GM12864 (cell line): Measurements from ENCODE around the gene CREG2.

Experiments
- DNase-seq: peaks from one replicate; pipeline ENCODE4 v3.0.0-alpha.2; 2011; ENCODE audit warnings: low read depth
- H3K4me3 ChIP-seq: 2 replicates; pipeline ENCODE4 v1.5.1; 2011; ENCODE audit warnings: mild to moderate bottlenecking, low read depth, low read length, control low read depth
- CTCF ChIP-seq: IDR thresholded peaks from 2 replicates; pipeline ENCODE4 v1.5.1; 2011; ENCODE audit warnings: low read depth, mild to moderate bottlenecking, moderate library complexity, low read length, control low read depth, inconsistent platforms; ENCODE audit errors: missing control alignments

The CREG2 gene

DNA sequence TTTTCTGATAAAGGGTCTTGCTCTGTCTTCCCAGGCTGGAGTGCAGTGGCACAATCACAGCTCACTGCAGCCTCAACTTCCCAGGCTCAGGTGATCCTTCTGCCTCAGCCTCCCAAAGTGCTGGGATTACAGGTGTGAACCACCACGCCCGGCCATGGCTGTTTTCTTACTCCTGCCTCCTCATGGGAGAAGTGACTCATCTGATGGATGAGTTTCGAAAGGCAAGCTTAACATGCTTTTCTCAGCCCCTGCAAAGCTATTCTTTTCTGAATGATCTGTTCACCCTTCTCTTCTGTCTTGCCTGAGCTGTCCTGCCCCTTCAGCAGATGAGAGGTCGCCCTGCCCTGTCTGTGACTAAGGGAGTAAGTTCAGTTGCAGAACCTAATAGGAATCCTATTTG is 929 bp upstream of the CREG2 start:
- DNase-seq: no peak
- no peak for TF ChIP-seq CTCF
- no peak overlapping the region for H3K4me3 ChIP-seq

GRCh38 chr2:101386599-101387150 is 628 bp downstream of the CREG2 start:
- no peak for TF ChIP-seq CTCF
- no peak overlapping the region for H3K4me3 ChIP-seq
- no peak for DNase-seq

DNA sequence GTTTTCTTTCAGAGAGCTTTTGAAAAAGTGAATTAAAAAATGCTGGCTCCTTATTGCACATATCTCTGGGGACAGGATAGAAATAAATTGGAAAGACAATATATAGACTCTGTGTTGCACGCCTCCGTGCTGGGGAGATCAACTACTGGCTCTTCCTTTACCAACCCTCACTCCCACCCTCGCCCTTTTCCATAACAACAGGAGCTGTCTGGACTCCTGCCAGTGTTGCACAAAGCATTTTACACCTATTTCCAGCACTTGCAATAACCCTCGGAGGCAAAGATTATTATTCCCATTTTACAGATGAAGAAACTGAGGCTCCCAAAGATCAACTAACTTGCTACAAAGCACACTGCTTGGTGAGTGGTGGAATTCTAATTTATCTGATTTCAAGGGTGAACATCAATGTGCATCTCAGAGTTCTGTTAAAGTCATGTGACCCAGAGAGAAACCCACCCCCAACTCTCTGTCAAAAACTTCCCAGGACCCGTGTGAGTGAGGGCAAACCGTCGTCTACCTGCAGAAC is 4.2 kb downstream of the CREG2 start:
- DNase-seq: no peak
- no peak for TF ChIP-seq CTCF
- H3K4me3 ChIP-seq: no peak overlapping the region

DNA sequence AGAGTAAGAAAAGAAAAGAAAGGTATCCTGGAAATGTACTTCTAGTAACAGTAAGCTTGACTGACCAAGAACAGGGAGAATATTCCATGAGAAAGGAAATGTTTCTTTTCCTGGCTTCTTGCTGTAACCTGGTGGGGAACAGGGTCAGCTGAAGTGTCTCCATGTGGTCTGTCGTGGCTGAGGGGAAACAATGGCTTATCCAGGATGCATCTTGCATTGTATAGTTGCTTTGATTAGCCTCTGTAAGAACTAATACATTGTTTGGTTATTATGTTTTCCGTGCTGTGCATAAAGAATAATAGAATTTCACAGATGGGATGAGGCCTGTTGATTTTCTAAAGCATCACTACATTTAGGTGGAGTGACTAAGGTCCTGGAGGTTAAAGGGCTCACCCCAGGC is 4.9 kb downstream of the CREG2 start:
- no peak for DNase-seq
- no peak for TF ChIP-seq CTCF

DNA sequence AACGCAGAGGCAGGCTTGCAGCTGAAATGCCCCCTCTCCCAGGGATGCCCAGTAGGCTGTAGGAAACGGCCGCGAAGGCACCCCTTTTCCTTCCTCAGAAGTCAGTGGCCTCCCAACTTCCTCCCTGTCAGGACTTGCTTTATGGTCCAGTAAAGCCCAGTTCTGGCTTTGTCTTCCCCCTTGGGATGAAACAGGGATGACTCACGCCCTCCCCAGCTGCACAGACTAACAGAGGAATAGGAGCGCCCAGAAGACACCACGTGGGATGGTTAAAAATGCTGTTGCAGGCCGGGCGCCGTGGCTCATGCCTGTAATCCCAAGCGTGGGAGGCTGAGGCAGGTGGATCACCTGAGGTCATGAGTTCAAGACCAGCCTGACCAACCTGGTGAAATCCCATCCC is 6.9 kb downstream of the CREG2 start:
- no peak for DNase-seq
- no peak overlapping the region for H3K4me3 ChIP-seq
- TF ChIP-seq CTCF: no peak

More for the DNA sequence above, 4.9 kb downstream of the CREG2 start:
- no peak overlapping the region for H3K4me3 ChIP-seq

- H3K4me3 ChIP-seq: no peak overlapping the region
- no peak for DNase-seq
- TF ChIP-seq CTCF: no peak
These were observed 8.2 kb downstream of the CREG2 start for GRCh38 chr2:101379091-101379490.

GRCh38 chr2:101375653-101376052 is 11.7 kb downstream of the CREG2 start:
- no peak overlapping the region for H3K4me3 ChIP-seq
- DNase-seq: no peak
- TF ChIP-seq CTCF: no peak
